Type B pancreatic cell (in vitro differentiated cells): ENCODE measurements around the gene KRT8. TPM values are rescaled to one million over a fixed set of nuclear protein-coding genes. Genes with fewer than 3 reads are reported as not detected.

Source experiments
- DNase-seq: peaks from one replicate; pipeline ENCODE4 v3.0.0; 2021; ENCODE audit warnings: mixed read lengths; ENCODE audit not compliant: unreplicated experiment; ENCODE audit errors: extremely low spot score
- H3K27ac Mint-ChIP-seq: 2 replicates; pipeline ENCODE4 v1.8.0; 2021; ENCODE audit warnings: mild to moderate bottlenecking, mixed read lengths
- H3K27me3 Mint-ChIP-seq: 2 replicates; pipeline ENCODE4 v1.8.0; 2021; ENCODE audit warnings: mixed read lengths
- H3K36me3 Mint-ChIP-seq: 2 replicates; pipeline ENCODE4 v1.8.0; 2021; ENCODE audit warnings: mixed read lengths
- H3K4me1 Mint-ChIP-seq: one replicate; pipeline ENCODE4 v1.8.0; 2021; ENCODE audit warnings: mixed read lengths; ENCODE audit not compliant: unreplicated experiment
- H3K4me3 Mint-ChIP-seq: 2 replicates; pipeline ENCODE4 v1.8.0; 2021; ENCODE audit warnings: mild to moderate bottlenecking, mixed read lengths
- H3K9me3 Mint-ChIP-seq: 2 replicates; pipeline ENCODE4 v1.8.0; 2021; ENCODE audit warnings: mixed read lengths
- total RNA-seq: library from RNA; stranded (reverse); gene quantifications from 2 replicates; pipeline ENCODE4 v1.2.1, GENCODE V29; 2021; ENCODE audit warnings: low replicate concordance
- TF ChIP-seq, protein P1 (sequence below): fragments of 200-600 bp; sonication (generic); conservative IDR thresholded peaks from 2 replicates; pipeline ENCODE4 v1.5.0; 2021; ENCODE audit warnings: antibody characterized with exemption, mild to moderate bottlenecking

Gene KRT8
- total RNA-seq, 1 donor from 2014 or later: 768 TPM

GRCh38 chr12:52920937-52921336 is 16.1 kb upstream of the KRT8 start:
- H3K27ac Mint-ChIP-seq: peak overlapping the region; percentile 75
- H3K4me3 Mint-ChIP-seq: no peak overlapping the region

GRCh38 chr12:52918784-52919183 is 13.9 kb upstream of the KRT8 start:
- Mint-ChIP-seq H3K27me3 (no peaks in the 10 kb centered on the region), H3K9me3 (peaks cover 5% of the 10 kb centered on the region), H3K36me3 (peaks cover 4% of the 10 kb centered on the region), H3K4me3 (no peak overlapping the region), H3K4me1 (peaks cover 16% of the 10 kb centered on the region), H3K27ac (no peak overlapping the region)
- DNase-seq: no peak
- TF ChIP-seq, protein P1, sequence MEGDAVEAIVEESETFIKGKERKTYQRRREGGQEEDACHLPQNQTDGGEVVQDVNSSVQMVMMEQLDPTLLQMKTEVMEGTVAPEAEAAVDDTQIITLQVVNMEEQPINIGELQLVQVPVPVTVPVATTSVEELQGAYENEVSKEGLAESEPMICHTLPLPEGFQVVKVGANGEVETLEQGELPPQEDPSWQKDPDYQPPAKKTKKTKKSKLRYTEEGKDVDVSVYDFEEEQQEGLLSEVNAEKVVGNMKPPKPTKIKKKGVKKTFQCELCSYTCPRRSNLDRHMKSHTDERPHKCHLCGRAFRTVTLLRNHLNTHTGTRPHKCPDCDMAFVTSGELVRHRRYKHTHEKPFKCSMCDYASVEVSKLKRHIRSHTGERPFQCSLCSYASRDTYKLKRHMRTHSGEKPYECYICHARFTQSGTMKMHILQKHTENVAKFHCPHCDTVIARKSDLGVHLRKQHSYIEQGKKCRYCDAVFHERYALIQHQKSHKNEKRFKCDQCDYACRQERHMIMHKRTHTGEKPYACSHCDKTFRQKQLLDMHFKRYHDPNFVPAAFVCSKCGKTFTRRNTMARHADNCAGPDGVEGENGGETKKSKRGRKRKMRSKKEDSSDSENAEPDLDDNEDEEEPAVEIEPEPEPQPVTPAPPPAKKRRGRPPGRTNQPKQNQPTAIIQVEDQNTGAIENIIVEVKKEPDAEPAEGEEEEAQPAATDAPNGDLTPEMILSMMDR: no peak

More at GRCh38 chr12:52920937-52921336, 16.1 kb upstream of the KRT8 start:
- Mint-ChIP-seq H3K27me3 (no peaks in the 10 kb centered on the region), H3K36me3 (peaks cover under 1% of the 10 kb centered on the region), H3K9me3 (peaks cover 1% of the 10 kb centered on the region), H3K4me1 (peaks cover 22% of the 10 kb centered on the region)
- no peak for DNase-seq
- TF ChIP-seq, protein P1: no peak

DNA sequence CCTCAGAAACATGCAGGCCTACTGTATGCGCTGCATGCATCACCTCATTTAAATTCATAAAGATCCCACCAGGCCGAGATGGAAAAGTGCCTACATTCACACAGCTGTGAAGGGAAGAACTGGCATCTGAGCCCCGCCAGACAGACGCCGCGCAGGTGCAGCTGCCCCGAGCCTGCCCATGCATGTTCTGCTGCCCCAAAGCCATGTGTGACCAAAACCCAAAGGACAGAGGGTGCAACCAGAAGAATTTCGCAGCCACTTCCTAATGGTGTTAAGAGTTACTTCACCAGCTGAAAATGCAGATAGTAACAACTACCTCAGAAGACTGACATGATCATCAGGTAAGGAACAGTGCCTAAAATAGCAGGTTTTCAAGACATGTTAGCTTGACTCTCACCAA is 13.5 kb upstream of the KRT8 start:
- no peaks in the 10 kb centered on the region for H3K27me3 Mint-ChIP-seq
- no peak overlapping the region for H3K27ac Mint-ChIP-seq
- peaks cover 4% of the 10 kb centered on the region for H3K36me3 Mint-ChIP-seq
- H3K4me1 Mint-ChIP-seq: peaks cover 20% of the 10 kb centered on the region
- no peak for DNase-seq
- TF ChIP-seq, protein P1: no peak
- H3K9me3 Mint-ChIP-seq: peaks cover 5% of the 10 kb centered on the region
- H3K4me3 Mint-ChIP-seq: no peak overlapping the region

DNA sequence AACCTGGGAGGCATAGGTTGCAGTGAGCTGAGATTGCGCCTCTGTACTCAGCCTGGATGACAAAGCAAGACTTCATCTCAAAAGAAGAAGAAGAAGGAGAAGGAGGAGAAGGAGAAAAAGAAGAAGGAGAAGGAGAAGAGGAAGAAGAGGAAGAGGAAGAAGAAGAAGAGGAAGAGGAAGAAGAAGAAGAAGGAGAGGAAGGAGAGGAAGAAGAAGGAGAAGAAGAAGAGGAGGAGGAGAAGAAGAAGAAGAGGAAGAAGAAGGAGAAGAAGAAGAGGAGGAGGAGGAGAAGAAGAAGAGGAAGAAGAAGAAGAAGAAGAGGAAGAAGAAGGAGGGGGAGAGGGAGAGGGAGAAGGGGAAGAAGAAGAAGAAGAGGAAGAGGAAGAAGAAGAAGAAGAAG is 12.9 kb upstream of the KRT8 start:
- no peak overlapping the region for H3K27ac Mint-ChIP-seq
- peaks cover 5% of the 10 kb centered on the region for H3K9me3 Mint-ChIP-seq
- DNase-seq: no peak
- no peak overlapping the region for H3K4me3 Mint-ChIP-seq
- TF ChIP-seq, protein P1: no peak
- H3K4me1 Mint-ChIP-seq: peaks cover 23% of the 10 kb centered on the region
- peaks cover 4% of the 10 kb centered on the region for H3K36me3 Mint-ChIP-seq
- H3K27me3 Mint-ChIP-seq: no peaks in the 10 kb centered on the region

GRCh38 chr12:52916216-52916615 is 11.3 kb upstream of the KRT8 start:
- H3K9me3 Mint-ChIP-seq: peaks cover 5% of the 10 kb centered on the region
- DNase-seq: no peak
- TF ChIP-seq, protein P1: no peak
- no peaks in the 10 kb centered on the region for H3K27me3 Mint-ChIP-seq
- no peak overlapping the region for H3K27ac Mint-ChIP-seq
- no peak overlapping the region for H3K4me3 Mint-ChIP-seq
- peaks cover 4% of the 10 kb centered on the region for H3K36me3 Mint-ChIP-seq
- peaks cover 19% of the 10 kb centered on the region for H3K4me1 Mint-ChIP-seq

GRCh38 chr12:52915637-52916036 is 10.8 kb upstream of the KRT8 start:
- H3K4me3 Mint-ChIP-seq: no peak overlapping the region
- no peak for DNase-seq
- peaks cover 15% of the 10 kb centered on the region for H3K4me1 Mint-ChIP-seq
- peaks cover 4% of the 10 kb centered on the region for H3K36me3 Mint-ChIP-seq
- peaks cover 5% of the 10 kb centered on the region for H3K9me3 Mint-ChIP-seq
- H3K27ac Mint-ChIP-seq: no peak overlapping the region
- H3K27me3 Mint-ChIP-seq: no peaks in the 10 kb centered on the region
- TF ChIP-seq, protein P1: no peak
